Left lung (tissue), 10 donors: ENCODE measurements around the gene GPR183. TPM values are rescaled to one million over a fixed set of nuclear protein-coding genes. Genes with fewer than 3 reads are reported as not detected.
A peak's percentile ranks its signal among the peaks of the same experiment; 100 is the strongest.

Experiments
- ATAC-seq: fragments of 200-7000 bp; cut with Tn5 transposase; one replicate; pipeline ENCODE4 v1.9.1; 2020; ENCODE audit warnings: moderate library complexity
- DNase-seq, 4 donors: peaks; one replicate each; pipeline ENCODE4 v3.0.0-alpha.2; 2013 to 2020
- H3K27ac ChIP-seq, 2 donors: fragments of 200-600 bp; sonication (generic) in 1 of 2; one replicate each; pipeline versions ENCODE4 v1.5.0 to v1.8.0; 2020 to 2021
- H3K27me3 ChIP-seq, 2 donors: fragments of 200-600 bp; sonication (generic) in 1 of 2; one replicate each; pipeline versions ENCODE4 v1.5.0 to v1.8.0; 2020 to 2021
- H3K36me3 ChIP-seq, 2 donors: fragments of 200-600 bp; sonication (generic) in 1 of 2; one replicate each; pipeline versions ENCODE4 v1.5.0 to v1.8.0; 2020 to 2021
- H3K4me1 ChIP-seq, 2 donors: fragments of 200-600 bp; one replicate each; pipeline ENCODE4 v1.8.0; 2021
- H3K4me3 ChIP-seq, 2 donors: fragments of 200-600 bp; sonication (generic) in 1 of 2; one replicate each; pipeline versions ENCODE4 v1.5.0 to v1.8.0; 2020 to 2021; ENCODE audit warnings: mild to moderate bottlenecking in 1 of 2
- H3K9me3 ChIP-seq, 2 donors: fragments of 200-600 bp; sonication (generic) in 1 of 2; one replicate each; pipeline versions ENCODE4 v1.5.0 to v1.8.0; 2020 to 2021
- CTCF ChIP-seq, 2 donors: fragments of 200-600 bp; sonication (generic) in 1 of 2; IDR thresholded peaks; one replicate each; pipeline versions ENCODE4 v1.5.0 to v1.8.0; 2021; ENCODE audit warnings: antibody characterized with exemption in 2 of 2
- intact Hi-C, 2 donors: fragments of 100-400 bp; cut with DNase I; formaldehyde crosslinking; loops; one replicate each; pipeline versions ENCODE4 v1.11.2 to v1.14.2; 2022
- polyA plus RNA-seq, 6 donors: library from polyadenylated mRNA; unstranded; fragments of 120-200 nt; gene quantifications; one replicate each; pipeline ENCODE4 v1.2.1, GENCODE V29; 2013; ENCODE audit not compliant: insufficient read length in 6 of 6
- total RNA-seq, 2 donors: library from RNA; stranded (reverse); fragmentation: NEBNext Ultra II Directional; extraction: Animal tissue kit (Norgen Biotek cat#: 25700); gene quantifications; one replicate each; pipeline ENCODE4 v1.2.1, GENCODE V29; 2021
- donor health status: DM: no; HTN: yes; CAD: no.
- donor health status: DM: no; HTN: no; CAD: no.

The GPR183 gene
- total and polyA plus RNA-seq, 8 donors: 7.4 to 11.3 (median 9.5) TPM

DNA sequence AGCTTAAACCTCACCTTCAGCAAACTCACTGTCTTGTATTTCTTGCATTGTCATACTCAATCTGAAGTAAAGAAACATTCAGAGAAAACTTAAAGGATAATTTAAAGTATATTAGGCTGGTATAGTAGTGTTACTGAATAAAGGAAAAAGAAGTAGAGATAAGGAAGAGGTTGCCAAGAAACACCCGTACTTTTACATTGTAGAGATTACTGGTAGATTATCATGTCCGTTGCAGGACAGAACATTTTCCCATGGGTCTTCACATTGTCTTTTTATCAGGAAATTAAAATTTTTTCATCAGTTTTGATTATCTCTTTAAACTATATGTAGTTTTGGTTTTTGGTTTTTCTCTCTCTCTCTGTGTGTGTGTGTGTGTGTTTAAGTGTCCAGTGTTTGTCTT lies 19.9 kb upstream of the GPR183 start:
- no peak for DNase-seq
- ATAC-seq: no peak
- H3K4me3 ChIP-seq: no peak overlapping the region
- peaks cover 7 to 36% of the 10 kb centered on the region in 2 donors for H3K4me1 ChIP-seq
- peaks cover 0 to 16% of the 10 kb centered on the region in 2 donors for H3K36me3 ChIP-seq
- H3K9me3 ChIP-seq: no peaks in the 10 kb centered on the region
- H3K27me3 ChIP-seq: no peaks in the 10 kb centered on the region
- intact Hi-C loops: no loop called here
- no peak for TF ChIP-seq CTCF (IDR thresholded peaks at IDR 0.05)
- no peak overlapping the region for H3K27ac ChIP-seq

GRCh38 chr13:99326012-99326411 lies 18.8 kb upstream of the GPR183 start:
- Histone ChIP-seq H3K4me3 (no peak overlapping the region), H3K9me3 (no peaks in the 10 kb centered on the region), H3K36me3 (peaks cover 0 to 14% of the 10 kb centered on the region in 2 donors), H3K27me3 (no peaks in the 10 kb centered on the region), H3K4me1 (peaks cover 16 to 48% of the 10 kb centered on the region in 2 donors), H3K27ac (no peak overlapping the region)
- no peak for TF ChIP-seq CTCF (IDR thresholded peaks at IDR 0.05)
- DNase-seq (no peak), ATAC-seq (no peak)
- intact Hi-C loops: no loop called here

- H3K27me3 ChIP-seq: no peaks in the 10 kb centered on the region
- no peak for TF ChIP-seq CTCF (IDR thresholded peaks at IDR 0.05)
- intact Hi-C loops: no loop called here
- H3K4me1 ChIP-seq: peaks cover 16 to 63% of the 10 kb centered on the region in 2 donors
- ATAC-seq (peak; percentile 10), DNase-seq (no peak)
- H3K4me3 ChIP-seq: no peak overlapping the region
- H3K9me3 ChIP-seq: no peaks in the 10 kb centered on the region
- H3K27ac ChIP-seq: no peak overlapping the region
- H3K36me3 ChIP-seq: peaks cover 0 to 9% of the 10 kb centered on the region in 2 donors
These were observed 16.3 kb upstream of the GPR183 start for GRCh38 chr13:99323488-99323887.

DNA sequence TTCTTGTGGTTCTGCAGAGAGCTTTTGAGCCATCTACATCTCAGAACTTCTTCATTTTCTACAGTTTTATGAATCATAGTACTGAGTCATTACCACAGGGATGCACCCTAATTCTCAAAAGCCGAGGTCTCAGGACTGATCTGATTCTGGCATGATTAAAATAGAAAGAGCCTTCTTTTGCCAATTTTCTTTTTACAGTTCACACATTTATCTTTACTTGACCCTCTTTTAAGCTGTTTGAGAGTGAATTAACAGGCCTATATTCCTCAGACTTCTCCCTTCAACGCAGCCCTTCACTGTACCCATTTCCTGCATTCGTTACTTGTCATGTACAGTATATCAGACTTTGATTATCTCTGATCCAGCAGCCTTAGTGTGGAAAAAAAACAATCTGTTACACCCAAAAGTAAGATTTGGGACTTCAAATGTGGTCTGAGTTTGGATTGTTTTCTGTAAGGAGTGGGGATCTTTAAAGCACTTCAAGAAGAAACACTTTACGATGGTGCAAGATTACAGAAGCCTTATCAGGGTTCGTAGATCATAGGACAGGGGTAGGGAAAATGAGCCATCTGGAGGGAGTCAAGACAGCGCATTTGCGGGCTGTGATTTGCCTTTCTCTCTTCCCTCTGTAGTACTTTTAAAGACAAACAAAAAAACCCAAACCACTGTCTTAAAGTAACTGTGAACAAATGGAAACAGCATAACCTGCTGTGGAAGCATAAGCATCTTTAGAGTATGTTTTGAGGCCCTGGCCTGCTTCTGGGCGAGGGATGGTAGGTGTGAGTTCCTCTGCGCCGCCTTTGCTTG lies 15.3 kb upstream of the GPR183 start:
- Histone ChIP-seq H3K4me1 (peaks cover 16 to 63% of the 10 kb centered on the region in 2 donors), H3K36me3 (peaks cover 0 to 15% of the 10 kb centered on the region in 2 donors), H3K9me3 (no peaks in the 10 kb centered on the region), H3K27ac (peak overlapping the region; percentile 21 to 70), H3K27me3 (no peaks in the 10 kb centered on the region), H3K4me3 (no peak overlapping the region)
- TF ChIP-seq CTCF (IDR thresholded peaks at IDR 0.05): no peak
- peak; percentile 78 for ATAC-seq
- DNase-seq: peak in 2 of 4 donors; percentile 48 to 68
- intact Hi-C loops: no loop called here

DNA sequence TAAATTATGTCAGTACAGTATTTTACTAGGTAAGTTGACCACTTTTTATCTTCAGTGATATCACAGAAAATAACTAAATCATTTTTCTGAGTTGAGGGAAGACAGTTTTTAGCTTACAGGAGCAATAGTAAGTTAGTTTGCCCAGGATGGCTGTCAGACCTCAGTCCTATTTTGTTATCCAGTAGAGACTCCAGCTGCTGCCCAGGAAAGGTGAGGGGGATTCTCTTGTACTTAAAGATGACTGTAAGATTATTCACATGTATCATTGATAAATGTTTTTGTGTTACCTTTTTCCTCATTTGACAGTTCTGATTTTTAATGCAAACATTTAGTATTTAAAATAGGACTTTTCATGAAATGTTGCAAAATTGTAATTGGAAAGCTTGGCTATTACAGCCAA lies 14.5 kb upstream of the GPR183 start:
- H3K4me1 ChIP-seq: peaks cover 16 to 63% of the 10 kb centered on the region in 2 donors
- ATAC-seq (no peak), DNase-seq (no peak)
- H3K27me3 ChIP-seq: no peaks in the 10 kb centered on the region
- no peak for TF ChIP-seq CTCF (IDR thresholded peaks at IDR 0.05)
- H3K27ac ChIP-seq: peak overlapping the region; percentile 21 to 70
- H3K36me3 ChIP-seq: peaks cover 0 to 15% of the 10 kb centered on the region in 2 donors
- no peaks in the 10 kb centered on the region for H3K9me3 ChIP-seq
- intact Hi-C loops: no loop called here
- H3K4me3 ChIP-seq: no peak overlapping the region
